Neutrophil (primary cell): ENCODE measurements around the gene KIR3DL3.
"Not testable (repeated sequence)": the region's sequence is repeated elsewhere in the genome, so short reads cannot be mapped to it uniquely, and the experiment has no call there.

ENCODE experiments used
- H3K27ac ChIP-seq: fragments of 200-600 bp; sonication (generic); 2 replicates; pipeline ENCODE4 v1.5.1; 2016; ENCODE audit warnings: mild to moderate bottlenecking, moderate library complexity
- H3K27me3 ChIP-seq: fragments of 200-600 bp; sonication (generic); 2 replicates; pipeline ENCODE4 v1.6.0; 2016; ENCODE audit warnings: mild to moderate bottlenecking
- H3K36me3 ChIP-seq: fragments of 200-600 bp; sonication (generic); 2 replicates; pipeline ENCODE4 v1.5.1; 2017
- H3K4me1 ChIP-seq, 2 experiments: fragments of 200-600 bp in 1 of 2; sonication (generic) in 1 of 2; 1 replicate in 1 of 2; 2 replicates in 1 of 2; pipeline versions ENCODE4 v1.5.1 to v1.6.1; 2013 to 2016; ENCODE audit warnings: low read depth in 1 of 2, low read length in 1 of 2, mild to moderate bottlenecking in 1 of 2, moderate library complexity in 1 of 2; ENCODE audit not compliant: control insufficient read depth in 1 of 2, insufficient read depth in 1 of 2
- H3K4me3 ChIP-seq, 2 experiments: fragments of 200-600 bp in 1 of 2; sonication (generic) in 1 of 2; 1 replicate in 1 of 2; 2 replicates in 1 of 2; pipeline ENCODE4 v1.5.1; 2013 to 2016; ENCODE audit warnings: low read depth in 1 of 2, low read length in 1 of 2, mild to moderate bottlenecking in 1 of 2, moderate library complexity in 1 of 2
- H3K9me3 ChIP-seq: fragments of 200-600 bp; sonication (generic); 2 replicates; pipeline ENCODE4 v1.5.1; 2016
- TF ChIP-seq, protein P1 (sequence below): fragments of 200-600 bp; sonication (generic); IDR thresholded peaks from 2 replicates; pipeline ENCODE4 v1.5.1; 2016; ENCODE audit warnings: antibody characterized with exemption

Gene KIR3DL3

DNA sequence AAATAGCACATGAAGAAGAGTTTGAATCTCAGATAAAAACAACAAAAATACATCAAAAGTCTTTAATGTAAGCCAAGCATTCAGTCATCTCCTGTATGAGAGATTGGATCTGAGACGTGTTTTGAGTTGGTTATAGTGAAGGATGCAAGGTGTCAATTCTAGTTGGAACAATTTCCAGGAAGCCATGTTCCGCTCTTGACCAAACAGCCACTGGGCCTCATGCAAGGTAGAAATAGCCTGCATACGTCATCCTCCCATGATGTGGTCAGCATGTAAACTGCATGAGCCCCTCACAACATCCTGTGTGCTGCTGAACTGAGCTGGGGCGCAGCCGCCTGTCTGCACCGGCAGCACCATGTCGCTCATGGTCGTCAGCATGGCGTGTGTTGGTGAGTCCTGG, at the start of gene KIR3DL3:
KIR3DL3 (plus strand) TSS at position 301 of the 400 bp plus-strand sequence; CDS start at position 356, 55 bp downstream.
- H3K27ac ChIP-seq = no peak within 1 kb of the TSS
- TF ChIP-seq, protein P1, sequence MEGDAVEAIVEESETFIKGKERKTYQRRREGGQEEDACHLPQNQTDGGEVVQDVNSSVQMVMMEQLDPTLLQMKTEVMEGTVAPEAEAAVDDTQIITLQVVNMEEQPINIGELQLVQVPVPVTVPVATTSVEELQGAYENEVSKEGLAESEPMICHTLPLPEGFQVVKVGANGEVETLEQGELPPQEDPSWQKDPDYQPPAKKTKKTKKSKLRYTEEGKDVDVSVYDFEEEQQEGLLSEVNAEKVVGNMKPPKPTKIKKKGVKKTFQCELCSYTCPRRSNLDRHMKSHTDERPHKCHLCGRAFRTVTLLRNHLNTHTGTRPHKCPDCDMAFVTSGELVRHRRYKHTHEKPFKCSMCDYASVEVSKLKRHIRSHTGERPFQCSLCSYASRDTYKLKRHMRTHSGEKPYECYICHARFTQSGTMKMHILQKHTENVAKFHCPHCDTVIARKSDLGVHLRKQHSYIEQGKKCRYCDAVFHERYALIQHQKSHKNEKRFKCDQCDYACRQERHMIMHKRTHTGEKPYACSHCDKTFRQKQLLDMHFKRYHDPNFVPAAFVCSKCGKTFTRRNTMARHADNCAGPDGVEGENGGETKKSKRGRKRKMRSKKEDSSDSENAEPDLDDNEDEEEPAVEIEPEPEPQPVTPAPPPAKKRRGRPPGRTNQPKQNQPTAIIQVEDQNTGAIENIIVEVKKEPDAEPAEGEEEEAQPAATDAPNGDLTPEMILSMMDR = no peak
- H3K27me3 ChIP-seq = peaks cover 4% of the 10 kb centered on the region
- no peaks in the 10 kb centered on the region for H3K4me1 ChIP-seq
- no peaks in the 10 kb centered on the region for H3K36me3 ChIP-seq
- no peak within 1 kb of the TSS for H3K4me3 ChIP-seq
- H3K9me3 ChIP-seq = no peaks in the 10 kb centered on the region

GRCh38 chr19:54676210-54676834, 47.9 kb upstream of the KIR3DL3 start:
- not testable (repeated sequence) for H3K4me1 ChIP-seq, H3K4me3 ChIP-seq, H3K36me3 ChIP-seq, H3K9me3 ChIP-seq, H3K27ac ChIP-seq
- TF ChIP-seq, protein P1 = peak; percentile 87
- H3K27me3 ChIP-seq = peaks cover 63% of the 10 kb centered on the region

GRCh38 chr19:54677217-54677616, 47.0 kb upstream of the KIR3DL3 start:
- Histone ChIP-seq H3K4me3 (no peak overlapping the region), H3K27ac (no peak overlapping the region), H3K4me1 (no peaks in the 10 kb centered on the region), H3K9me3 (no peaks in the 10 kb centered on the region), H3K27me3 (peaks cover 63% of the 10 kb centered on the region), H3K36me3 (no peaks in the 10 kb centered on the region)
- TF ChIP-seq, protein P1 = no peak

- H3K27ac ChIP-seq, H3K4me1 ChIP-seq, H3K9me3 ChIP-seq, H3K4me3 ChIP-seq, H3K36me3 ChIP-seq: not testable (repeated sequence)
- peaks cover 63% of the 10 kb centered on the region for H3K27me3 ChIP-seq
Observed at GRCh38 chr19:54681596-54681995, 42.6 kb upstream of the KIR3DL3 start.

DNA sequence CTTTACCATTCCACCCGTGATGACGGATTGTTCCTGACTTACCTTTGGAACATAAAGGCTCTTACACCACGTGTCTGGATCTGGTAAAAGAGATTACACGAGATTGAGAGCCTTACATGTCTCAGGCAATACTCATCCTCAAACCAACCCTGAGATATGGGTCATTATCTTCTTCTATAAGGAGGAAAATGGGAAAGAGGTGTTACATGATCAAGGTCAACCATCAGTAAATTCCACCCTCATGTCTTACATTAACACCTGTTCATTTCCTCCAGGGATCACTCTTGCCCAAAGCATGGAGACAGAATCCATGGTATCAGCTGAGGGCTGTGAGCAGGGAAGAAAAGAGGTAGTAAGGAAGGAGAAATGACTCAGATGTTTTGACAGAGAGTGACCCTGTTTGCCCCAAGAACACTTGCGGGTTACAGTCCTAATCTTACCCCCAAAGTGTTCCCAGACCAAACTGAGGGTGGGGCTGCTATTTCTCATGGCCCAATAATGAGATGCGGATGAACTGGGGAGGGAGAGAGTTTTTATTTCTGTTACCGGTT, 41.9 kb upstream of the KIR3DL3 start:
- no peaks in the 10 kb centered on the region for H3K36me3 ChIP-seq
- H3K9me3 ChIP-seq = no peaks in the 10 kb centered on the region
- H3K4me1 ChIP-seq = peaks cover 3 to 4% of the 10 kb centered on the region in 2 experiments
- H3K4me3 ChIP-seq = no peak overlapping the region
- peaks cover 63% of the 10 kb centered on the region for H3K27me3 ChIP-seq
- H3K27ac ChIP-seq = no peak overlapping the region
- TF ChIP-seq, protein P1 = no peak

DNA sequence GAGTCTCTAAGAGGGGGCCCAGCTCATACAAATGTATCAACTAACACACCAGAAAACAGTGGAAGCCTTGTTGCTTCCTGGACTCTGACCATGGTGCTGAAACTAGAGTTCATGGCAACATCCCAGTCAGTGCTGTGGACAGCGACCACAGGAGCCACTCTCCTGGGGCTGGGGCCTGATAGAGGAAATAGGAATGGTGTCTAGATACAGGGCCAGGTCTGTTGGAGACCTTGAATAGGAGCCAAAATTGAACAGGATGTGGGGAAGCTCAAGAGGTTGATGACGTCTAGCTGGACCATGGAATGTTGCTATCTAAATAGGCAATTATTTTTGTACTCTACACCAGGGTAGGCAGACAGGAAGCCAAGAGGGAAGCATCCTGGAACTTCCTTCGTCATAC, 39.7 kb upstream of the KIR3DL3 start:
- no peak overlapping the region for H3K27ac ChIP-seq
- TF ChIP-seq, protein P1 = no peak
- H3K36me3 ChIP-seq = no peaks in the 10 kb centered on the region
- H3K4me3 ChIP-seq = no peak overlapping the region
- H3K4me1 ChIP-seq = peaks cover 3 to 4% of the 10 kb centered on the region in 2 experiments
- H3K9me3 ChIP-seq = no peaks in the 10 kb centered on the region
- peaks cover 59% of the 10 kb centered on the region for H3K27me3 ChIP-seq
